Stimulated activated CD4-positive, alpha-beta T cell treated with anti-CD3 and anti-CD28 coated beads, TNF-alpha, amount 100 ng/mL, for 4 hours (primary cell): Measurements from ENCODE around the gene MAP3K8.
A peak's percentile ranks its signal among the peaks of the same experiment; 100 is the strongest.
"Not testable (repeated sequence)": the region's sequence is repeated elsewhere in the genome, so short reads cannot be mapped to it uniquely, and the experiment has no call there.

Source experiments
- DNase-seq, 3 experiments: peaks; one replicate each; pipeline ENCODE4 v3.0.0-alpha.2; 2020; ENCODE audit warnings: low read depth in 3 of 3

The MAP3K8 gene

DNA sequence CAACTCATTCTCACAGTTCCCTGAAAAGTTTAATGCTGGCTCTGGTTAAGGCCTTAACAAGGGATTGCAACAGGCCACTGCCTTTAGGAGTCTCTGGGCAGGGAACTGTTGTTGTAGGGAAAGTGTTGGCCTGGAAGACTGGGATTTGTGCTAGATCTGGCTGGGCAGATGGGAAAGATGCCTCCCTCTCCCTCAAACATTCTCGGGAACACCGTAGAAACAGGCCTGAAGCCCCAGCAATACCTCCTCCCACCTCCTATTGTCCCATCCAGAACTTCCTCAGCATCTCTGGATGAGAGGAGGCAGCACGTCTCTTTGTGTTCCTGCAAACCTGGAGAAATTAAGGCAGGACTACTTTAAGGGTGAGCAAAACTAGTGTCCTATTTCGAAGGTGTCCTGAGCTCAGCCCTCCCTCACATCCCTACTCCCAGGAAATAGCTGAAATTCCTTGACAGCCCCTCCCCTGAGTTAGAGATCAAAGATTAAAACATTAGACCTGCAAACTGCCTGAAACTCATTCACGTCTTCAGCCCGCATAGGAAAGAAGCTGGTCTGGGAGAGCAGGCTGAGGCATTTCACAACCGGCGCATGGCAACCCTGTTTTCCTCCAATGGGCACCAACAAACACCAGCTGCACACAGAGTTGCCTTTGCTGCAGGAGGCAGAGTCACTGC, 10.9 kb upstream of the MAP3K8 start:
- no peak for DNase-seq

DNA sequence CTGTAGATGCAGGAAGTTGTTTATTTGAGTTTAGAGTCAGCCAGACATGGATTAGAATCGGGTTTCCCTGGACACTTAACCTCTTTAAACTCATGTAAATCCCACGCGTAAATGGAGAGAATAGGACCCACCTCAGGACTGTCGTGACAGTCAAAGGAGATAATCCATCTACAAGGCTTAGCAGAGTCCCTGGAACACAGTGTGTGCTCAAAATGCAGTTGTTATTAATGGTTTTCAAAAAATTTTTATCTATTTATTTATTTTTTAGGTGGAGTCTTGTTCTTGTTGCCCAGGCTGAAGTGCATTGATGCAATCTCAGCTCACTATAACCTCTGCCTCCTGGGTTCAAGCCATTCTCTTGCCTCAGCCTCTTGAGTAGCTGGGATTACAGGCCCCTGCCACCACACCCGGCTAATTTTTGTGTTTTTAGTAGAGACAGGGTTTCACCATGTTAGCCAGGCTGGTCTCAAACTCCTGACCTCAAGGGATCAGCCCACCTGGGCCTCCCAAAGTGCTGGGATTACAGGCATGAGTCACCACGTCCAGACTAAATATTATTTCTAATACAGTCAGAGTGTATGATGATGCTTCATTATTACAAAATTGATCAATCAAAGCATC, 10.2 kb upstream of the MAP3K8 start:
- DNase-seq: not testable (repeated sequence)

DNA sequence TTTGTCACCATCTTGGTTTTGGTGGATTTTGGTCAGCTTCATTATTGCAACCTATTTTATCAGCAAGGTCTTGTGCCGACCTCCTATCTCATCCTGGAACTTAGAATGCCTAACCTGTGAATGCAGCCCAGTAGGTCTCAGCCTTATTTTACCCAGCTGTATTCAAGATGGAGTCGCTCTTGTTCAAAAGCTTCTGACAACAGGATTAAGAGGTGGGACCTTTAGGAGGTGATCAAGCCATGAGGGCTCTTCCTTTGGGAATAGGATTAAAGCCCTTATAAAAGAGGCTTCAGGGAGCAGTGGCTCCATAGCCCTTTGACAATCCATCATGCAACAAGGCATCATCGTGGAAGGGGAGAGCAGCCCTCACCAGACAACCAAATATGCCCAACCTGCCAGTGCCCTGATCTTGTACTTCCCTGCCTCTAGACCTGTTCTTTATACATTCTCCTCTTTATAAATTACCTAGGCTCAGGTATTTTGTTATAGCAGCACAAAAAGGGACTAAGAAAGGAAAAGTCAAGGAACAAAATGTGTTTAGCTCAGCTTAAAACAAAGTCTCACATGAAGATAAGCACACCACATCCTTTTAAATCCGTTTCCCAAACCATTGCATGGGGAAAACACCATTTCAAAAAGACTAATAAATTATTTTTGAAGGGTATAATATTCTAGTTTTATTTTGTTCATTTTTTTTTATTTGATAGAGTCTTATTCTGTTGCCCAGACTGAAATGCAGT, 8.5 kb upstream of the MAP3K8 start:
- DNase-seq: no peak

DNA sequence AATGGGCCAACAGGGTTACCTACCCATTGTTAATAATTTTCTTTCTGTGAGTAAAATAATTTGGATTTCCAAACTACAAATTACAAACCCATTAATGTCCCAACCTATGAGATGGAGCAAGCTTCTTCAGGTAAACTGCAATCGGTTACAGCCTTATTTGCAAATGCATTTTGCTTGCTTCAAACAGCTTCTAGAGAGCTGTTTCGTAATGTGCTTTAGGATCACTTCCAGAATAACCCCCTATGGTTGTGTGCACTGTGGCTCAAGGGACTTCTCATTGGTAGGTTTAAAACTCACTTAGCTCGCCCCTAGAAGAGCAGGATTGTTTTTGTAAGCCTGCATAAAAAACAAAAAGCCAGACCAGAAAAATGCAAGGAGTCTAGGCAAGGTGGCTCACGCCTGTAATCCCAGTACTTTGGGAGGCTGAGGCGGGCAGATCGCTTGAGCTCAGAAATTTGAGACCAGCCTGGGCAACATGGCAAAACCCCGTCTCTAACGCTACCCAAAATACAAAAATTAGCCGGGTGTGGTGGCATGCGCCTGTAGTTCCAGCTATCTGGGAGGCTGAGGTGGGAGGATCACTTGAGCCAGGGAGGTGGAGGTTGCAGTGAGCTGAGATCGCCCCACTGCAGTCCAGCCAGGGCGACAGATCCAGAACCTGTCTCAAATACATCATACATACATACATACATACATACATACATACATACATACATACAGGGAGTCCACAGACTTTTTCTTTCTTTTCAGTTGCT, 3.3 kb upstream of the MAP3K8 start:
- no peak for DNase-seq

DNA sequence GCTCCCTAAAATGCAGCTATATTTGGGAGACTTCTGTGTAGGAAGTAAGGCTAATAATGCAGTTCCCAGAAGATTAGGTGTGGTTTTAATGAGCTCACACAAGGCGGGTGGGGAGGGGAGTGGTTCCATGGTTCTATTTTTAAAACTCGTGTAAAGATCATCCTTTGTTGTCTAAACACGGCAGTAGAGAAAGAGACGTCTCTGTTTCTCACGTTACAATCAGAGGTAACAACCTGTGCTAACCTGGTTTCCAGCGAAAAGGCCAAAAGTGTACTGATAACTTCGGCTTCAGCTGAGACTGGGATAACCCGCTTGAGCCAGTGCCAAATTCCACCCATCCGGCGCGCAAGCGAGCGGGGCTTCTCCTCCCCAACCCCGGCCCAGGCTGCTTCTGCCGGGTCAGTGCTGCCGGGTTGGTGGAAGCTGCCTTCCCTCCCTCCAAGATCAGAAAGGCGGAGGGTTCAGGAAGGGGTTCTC, 2.5 kb upstream of the MAP3K8 start:
- DNase-seq: no peak

DNA sequence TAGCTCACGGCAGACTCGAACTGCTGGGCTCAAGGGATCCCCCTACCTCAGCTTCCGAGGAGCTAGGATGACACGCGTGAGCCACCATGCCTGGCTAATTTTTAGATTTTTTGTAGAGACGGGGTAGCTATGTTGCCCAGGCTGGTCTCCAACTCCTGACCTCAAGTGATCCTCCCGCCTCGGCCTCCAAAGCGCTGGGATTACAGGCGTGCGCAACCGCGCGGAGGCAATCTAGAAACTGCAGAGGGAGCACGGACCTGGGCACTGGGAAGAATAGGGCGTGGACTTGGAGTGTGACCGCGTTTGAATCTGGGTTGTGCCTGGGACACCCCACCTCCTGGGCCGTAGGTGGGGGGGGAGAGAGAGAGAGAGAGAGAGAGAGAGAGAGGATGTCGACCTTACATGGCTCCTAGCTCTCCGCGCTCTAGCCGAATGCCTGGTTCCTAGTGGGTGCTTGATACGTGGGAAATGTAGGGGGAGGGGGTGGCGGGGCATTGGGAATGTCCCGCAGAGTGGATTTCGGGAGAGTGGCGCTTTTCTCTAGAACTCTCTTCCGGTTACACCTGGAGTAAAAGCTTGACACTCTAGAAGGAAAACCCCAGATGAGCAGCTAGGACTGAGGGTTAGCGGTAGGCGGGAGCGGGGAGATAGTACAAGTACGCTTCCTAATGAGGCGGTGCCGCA, 1.2 kb upstream of the MAP3K8 start:
- no peak for DNase-seq

DNA sequence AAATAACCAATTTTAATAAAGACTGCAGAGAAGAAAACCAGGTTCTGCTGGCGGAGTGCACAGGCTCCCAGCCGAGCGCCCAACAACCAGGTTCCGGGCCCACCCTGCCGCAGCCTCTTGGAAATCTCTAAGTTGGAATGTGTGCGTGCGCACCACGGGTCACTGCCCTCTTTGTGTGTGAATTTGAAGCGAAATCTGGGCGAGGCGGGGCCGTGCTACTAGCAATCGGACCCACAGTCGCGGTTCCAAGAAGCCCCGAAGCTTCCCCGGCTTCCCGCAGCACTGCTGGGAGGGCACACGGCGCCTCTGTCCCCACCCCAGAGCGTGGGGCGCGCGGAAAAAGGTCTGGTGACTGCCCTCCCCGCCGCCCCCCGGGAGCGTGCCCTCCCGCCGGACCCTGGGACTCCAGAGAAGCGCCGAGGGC, 666 bp upstream of the MAP3K8 start:
- DNase-seq: peak; percentile 12 to 27 (median 26)

DNA sequence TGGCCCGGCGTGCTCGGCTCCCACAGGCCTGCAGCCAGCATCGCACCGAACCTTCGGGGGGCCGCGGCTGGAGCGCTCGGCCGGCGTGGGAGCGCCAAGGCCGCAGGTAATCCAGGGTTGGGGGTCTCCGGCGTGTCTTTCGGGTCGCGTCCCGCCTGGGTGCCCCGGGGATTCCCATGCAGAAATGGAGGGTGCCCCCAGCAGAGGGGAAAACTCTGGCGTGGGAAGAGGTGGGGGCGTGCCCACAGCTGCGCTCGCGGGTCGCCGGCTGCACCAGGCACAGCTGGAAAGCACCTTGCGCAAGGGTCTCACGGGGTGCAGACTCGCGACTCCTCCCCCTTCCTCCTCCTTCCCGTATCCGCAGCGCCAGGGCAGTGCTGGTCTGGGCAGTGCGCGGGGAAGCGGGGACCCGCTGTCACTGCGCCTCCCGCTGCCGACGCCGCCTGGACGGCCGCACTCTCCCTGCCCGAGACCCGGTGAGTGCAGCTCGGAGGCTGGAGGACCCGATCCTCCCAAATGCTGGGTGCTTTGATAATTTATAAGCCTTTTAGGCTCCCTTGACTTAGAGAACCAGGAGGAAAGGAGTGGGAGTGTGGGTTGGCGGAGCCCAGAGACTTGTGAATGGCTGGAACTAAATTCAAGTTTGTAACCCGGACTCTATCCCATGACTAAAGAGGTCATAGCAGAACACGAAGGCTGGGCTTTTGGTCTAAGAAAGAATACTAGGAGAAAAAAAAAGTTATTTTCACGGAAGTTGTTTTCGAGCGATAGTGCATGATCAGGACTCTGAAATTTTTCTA, 489 bp downstream of the MAP3K8 start:
- peak; percentile 36 to 50 (median 47) for DNase-seq

DNA sequence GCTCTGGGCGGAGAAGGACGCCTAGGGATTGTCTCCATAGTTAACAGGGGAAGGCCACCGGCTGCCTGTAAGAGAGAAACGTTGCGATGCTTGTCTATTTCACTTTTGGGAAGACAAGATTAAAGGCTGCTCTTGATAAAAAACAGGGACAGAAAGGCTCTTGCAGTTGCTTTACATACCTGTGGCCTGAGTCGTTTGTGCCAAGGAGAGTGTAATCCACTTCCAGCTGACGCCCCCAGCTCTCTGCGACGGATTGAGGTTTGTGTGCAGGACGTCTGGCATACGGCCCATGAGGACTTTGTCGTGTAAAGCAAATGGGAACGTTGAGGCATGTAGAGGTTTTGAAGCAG, 1.1 kb downstream of the MAP3K8 start:
- DNase-seq: no peak

DNA sequence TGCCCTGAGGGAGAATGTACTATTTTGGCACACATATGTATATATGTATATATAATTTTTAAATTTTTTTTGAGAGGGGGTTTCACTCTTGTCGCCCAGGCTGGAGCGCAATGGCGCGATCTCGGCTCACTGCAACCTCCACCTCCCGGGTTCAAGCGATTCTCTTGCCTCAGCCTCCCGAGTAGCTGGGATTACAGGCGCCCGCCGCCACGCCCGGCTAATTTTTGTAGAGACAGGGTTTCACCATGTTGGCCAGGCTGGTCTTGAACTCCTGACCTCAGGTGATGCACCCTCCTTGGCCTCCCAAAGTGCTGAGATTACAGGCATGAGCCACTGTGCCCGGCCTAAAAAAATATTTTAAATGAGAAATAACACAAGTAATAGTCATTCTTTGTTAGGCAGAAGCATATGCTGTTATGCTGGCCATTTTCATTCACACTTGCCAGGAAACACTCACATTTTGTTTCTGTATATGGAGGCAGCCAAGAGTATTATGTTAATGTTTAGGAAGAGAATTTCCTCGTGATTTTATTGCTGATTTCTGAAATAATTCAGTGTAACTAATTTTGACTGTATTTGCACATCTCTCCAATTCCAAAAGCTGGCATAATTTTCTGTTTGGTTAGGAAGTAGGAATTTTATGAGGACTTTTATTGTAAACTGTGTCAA, 1.6 kb downstream of the MAP3K8 start:
- DNase-seq: not testable (repeated sequence)

DNA sequence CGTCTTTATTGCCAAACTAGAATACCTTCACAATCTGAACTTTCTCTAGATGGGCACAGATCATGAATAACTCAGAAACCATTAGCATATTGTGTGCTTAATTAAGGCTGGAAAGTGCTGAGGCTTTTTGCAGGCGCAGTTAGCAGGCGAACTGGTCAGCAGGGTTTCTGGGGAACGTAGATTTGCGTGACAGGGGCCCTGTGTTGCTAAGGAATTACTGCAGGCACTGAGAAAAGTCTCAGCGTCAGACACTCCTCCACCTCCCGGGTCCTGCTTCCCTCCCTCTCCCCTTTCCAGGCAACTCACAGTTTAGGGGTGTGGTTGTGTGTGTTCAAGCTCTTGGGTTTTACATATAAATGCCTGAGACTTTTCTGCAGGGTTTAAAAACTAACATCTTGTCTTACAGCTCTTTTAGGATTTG, 2.2 kb downstream of the MAP3K8 start:
- DNase-seq: no peak

DNA sequence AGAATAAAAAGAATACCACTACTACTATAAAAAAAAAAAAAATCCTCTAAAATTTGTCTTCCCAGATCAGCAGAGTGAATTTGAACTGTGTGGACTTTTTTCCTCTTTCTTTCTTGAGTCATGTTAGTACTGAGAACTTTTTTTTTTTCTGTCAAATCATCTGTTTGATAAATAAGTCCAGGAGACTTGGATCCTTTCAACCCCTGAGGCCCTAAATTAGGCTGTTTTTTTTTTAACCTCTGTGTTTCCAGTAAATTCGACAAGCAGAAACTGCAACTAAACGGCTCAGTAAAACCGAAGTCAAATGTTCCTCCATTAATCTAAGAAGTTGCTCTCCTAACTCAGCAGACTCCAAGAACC, 2.7 kb downstream of the MAP3K8 start:
- no peak for DNase-seq

DNA sequence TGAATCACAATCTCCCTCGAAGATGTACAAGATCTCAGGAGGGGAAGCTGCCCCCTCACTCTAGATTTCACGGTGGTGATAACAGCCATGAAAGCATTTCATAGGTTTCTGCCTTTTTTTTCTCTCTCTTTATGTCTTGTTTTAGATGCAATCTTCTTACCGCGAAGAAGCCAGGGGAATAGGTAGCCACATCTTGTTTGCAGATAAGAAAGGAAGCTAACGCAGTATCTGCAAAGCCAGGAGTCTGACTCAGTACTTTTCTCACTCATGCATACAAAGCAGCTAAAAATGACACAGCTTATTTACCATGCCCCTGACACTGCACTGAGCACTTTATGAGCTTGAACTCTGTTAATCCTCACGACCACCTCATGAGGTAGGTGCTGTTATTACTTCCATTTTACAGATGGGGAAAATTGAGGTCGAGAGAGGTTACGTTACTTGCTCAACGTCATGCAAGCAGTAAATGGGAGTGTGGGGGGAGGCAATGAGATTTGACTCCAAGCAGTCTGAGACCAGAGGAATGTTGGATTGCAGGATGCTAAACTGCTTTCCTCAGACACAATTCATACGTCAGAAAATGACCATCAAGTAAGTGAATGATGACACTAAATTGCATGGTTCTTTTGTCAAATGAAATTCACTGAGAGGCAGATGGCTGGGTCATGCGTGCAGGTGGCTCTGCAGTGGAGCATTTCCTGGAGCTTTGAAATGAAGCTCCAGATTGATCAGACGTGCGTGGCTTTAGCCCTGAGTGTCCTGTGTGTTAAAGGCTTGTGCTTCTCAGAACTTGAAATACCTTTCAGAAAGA, 3.3 kb downstream of the MAP3K8 start:
- no peak for DNase-seq

DNA sequence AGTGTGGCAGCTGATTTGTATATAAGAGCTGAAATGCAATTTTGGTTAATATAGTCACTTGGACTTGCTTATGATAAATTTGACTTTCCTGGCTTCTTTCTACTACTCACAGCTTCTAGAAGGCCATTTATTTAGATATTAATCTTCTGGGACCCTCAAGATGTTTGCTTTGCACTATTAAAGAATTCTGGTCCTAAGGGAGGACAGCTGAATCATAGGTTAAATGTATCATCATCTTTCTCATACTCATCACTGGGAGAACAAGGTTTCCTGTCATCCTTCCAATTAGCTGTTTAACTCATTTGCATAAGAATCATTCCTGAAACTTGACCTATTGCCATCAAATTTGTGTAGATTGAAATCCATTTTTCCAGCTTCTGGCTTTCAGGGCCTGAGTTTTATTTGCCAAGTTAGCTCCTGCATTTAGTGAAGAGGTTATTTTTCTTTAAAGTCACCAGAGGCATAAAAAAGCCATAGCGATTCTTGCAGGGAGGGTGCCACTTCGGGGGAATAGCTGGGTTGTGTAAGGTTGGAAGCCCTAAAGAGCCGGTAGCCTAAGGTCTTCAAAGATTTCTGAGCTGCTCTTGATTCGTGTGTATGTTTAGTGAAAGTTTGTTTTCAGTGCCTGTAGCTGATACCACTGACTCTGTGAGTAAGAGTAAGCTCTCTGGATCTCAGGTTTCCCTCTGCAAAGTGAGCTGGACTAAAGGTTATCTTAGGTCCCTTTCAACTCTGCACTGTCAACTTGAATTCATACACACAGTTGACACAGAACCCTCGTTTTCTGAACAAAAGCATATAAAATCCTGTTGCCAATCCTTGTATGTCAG, 4.3 kb downstream of the MAP3K8 start:
- DNase-seq: no peak

DNA sequence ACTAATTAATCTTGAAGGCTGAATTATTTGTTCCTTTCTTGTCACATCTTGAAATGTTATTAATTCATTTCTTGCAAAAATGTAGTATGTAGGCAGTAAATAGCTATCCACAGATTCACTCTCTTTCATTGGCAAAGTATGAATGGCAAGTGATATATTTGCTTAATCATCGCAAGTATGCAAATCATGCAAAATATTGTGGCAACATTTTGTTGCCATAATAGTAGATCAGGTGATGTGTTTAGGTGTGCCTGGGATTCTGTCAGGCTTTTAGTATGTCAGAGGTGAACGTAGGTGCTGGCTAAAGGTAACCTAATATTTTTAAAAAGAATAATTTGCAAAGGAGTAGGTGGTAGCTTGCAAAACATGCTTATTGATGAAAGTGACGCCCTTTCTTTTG, 5.9 kb downstream of the MAP3K8 start:
- no peak for DNase-seq

DNA sequence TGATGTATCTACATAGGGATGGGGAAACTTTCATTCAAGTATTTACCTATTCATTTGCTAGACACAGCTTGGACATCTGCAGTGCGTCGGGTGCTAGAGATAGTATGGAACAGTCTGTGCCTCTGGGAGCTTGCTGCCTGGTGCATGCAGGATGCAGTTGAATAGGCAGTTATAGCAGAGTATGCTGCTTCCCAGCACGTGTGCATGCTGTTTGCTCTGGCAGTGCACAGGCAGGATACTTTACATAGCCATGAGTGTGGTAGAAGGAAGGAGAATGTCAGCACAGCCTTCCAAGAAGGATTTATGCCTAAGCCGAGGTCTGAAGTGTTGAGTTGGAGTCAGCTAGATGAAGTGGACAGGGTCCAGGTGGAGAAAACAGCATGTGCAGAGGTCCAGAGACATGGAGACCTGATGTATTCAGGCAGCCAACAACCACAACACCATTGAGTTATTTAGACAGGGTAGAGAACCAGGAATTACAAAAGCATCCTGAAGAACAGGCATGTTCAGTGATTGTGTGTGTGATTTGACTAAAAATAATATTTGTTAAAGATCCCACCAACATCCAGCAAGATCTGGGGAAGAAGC, 8.1 kb downstream of the MAP3K8 start:
- DNase-seq: no peak

DNA sequence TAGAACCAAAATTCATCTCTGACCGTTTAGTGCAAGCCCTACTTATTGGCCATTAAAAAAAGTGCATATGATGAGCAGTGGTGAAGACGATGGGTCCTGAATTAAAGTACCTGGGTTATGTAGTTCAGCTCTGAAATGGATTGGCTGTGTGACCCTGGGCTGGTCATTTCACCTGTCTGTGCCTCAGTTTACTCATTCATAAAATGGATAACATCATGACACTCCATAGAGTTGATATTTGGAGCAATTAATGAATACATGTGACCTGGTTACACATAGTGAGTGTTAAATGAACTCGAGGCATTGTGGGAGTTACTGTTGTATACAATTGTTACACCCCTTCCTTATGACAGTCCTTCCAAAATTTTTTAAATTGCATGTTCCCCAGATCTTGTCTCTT, 9.1 kb downstream of the MAP3K8 start:
- no peak for DNase-seq

DNA sequence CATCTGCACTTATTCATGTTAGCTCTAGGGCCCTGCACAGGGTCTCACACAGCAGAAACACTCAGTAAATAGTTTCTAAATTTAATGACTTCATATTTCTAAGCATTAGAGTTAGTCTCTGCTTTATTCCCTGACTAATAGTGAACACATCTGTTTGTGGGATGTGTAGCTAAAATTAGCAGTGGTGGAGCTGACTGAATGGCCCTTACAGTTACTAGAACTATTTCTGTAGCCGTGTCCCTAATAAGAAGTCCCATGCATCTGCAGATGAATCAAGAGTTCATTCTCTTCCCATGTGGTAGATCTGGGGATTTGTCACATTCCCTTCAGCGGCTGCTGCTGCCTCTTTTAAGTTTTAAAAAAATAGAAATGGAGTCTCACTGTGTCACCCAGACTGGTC, 11.7 kb downstream of the MAP3K8 start:
- no peak for DNase-seq
